MM.1S (cell line): ENCODE measurements around the gene TMEM30B.
"Not testable (repeated sequence)": the region's sequence is repeated elsewhere in the genome, so short reads cannot be mapped to it uniquely, and the experiment has no call there.

Source experiments
- DNase-seq: peaks from one replicate; pipeline ENCODE4 v3.0.0-alpha.2; 2015
- H2AFZ ChIP-seq: fragments of 300-600 bp; sonication (generic); 2 replicates; pipeline ENCODE4 v1.6.0; 2016; ENCODE audit warnings: antibody characterized with exemption, low read length
- H3F3A ChIP-seq: fragments of 300-600 bp; sonication (generic); 2 replicates; pipeline ENCODE4 v1.6.1; 2016; ENCODE audit warnings: mild to moderate bottlenecking, antibody characterized with exemption, low read length, moderate library complexity, mixed read lengths; ENCODE audit not compliant: insufficient read depth
- H3K27ac ChIP-seq: fragments of 300-600 bp; sonication (generic); 2 replicates; pipeline ENCODE4 v1.5.1; 2016; ENCODE audit warnings: mild to moderate bottlenecking, low read length
- H3K27me3 ChIP-seq: fragments of 300-600 bp; sonication (generic); replicated peaks from 2 replicates; pipeline ENCODE4 v1.6.0; 2016; ENCODE audit warnings: low read length; ENCODE audit not compliant: insufficient read depth
- H3K36me3 ChIP-seq: fragments of 300-600 bp; sonication (generic); replicated peaks from 2 replicates; pipeline ENCODE4 v1.6.1; 2016; ENCODE audit warnings: mild to moderate bottlenecking, low read length, mixed read lengths; ENCODE audit not compliant: insufficient read depth
- H3K4me1 ChIP-seq: fragments of 300-600 bp; sonication (generic); 2 replicates; pipeline ENCODE4 v1.6.1; 2016; ENCODE audit warnings: low read length, mixed read lengths
- H3K4me2 ChIP-seq: fragments of 300-600 bp; sonication (generic); 2 replicates; pipeline ENCODE4 v1.6.0; 2016; ENCODE audit warnings: low read depth, low read length
- H3K4me3 ChIP-seq: fragments of 300-600 bp; sonication (generic); 2 replicates; pipeline ENCODE4 v1.5.1; 2016; ENCODE audit warnings: low read length, mixed read lengths
- H3K79me2 ChIP-seq: fragments of 300-600 bp; sonication (generic); 2 replicates; pipeline ENCODE4 v1.6.1; 2016; ENCODE audit warnings: mixed run types, low read length, mixed read lengths
- H3K9ac ChIP-seq: fragments of 300-600 bp; sonication (generic); 2 replicates; pipeline ENCODE4 v1.6.1; 2016; ENCODE audit warnings: low read length, mixed read lengths
- H3K9me2 ChIP-seq: fragments of 300-600 bp; sonication (generic); replicated peaks from 2 replicates; pipeline ENCODE4 v1.6.1; 2016; ENCODE audit warnings: mild to moderate bottlenecking, low read length, mixed read lengths; ENCODE audit not compliant: insufficient read depth
- H3K9me3 ChIP-seq: fragments of 300-600 bp; sonication (generic); replicated peaks from 2 replicates; pipeline ENCODE4 v1.6.1; 2016; ENCODE audit warnings: mild to moderate bottlenecking, low read length, mixed read lengths; ENCODE audit not compliant: insufficient read depth
- H4K20me1 ChIP-seq: fragments of 300-600 bp; sonication (generic); 2 replicates; pipeline ENCODE4 v1.6.1; 2016; ENCODE audit warnings: mild to moderate bottlenecking, low read length, moderate library complexity, mixed read lengths; ENCODE audit not compliant: insufficient read depth
- CTCF ChIP-seq: fragments of 300-600 bp; sonication (generic); IDR thresholded peaks from 2 replicates; pipeline ENCODE4 v1.5.1; 2016; ENCODE audit warnings: antibody characterized with exemption, low read length, mixed read lengths
- EZH2 ChIP-seq: fragments of 300-600 bp; sonication (generic); optimal IDR thresholded peaks from 2 replicates; pipeline ENCODE3; 2017; ENCODE audit warnings: low read depth, mild to moderate bottlenecking, antibody characterized with exemption, low read length, mixed read lengths
- EZH2phosphoT487 ChIP-seq: fragments of 300-600 bp; sonication (generic); IDR thresholded peaks from 2 replicates; pipeline ENCODE4 v1.6.1; 2018; ENCODE audit warnings: antibody characterized with exemption, low read length

The TMEM30B gene

GRCh38 chr14:61322011-61322798 lies 41.1 kb upstream of the TMEM30B start:
- Histone ChIP-seq H3K36me3 (no peaks in the 10 kb centered on the region), H3K79me2 (no peaks in the 10 kb centered on the region), H3K27me3 (no peaks in the 10 kb centered on the region), H3K4me3 (no peak overlapping the region), H2AFZ (no peak overlapping the region), H4K20me1 (no peaks in the 10 kb centered on the region), H3K4me2 (no peak overlapping the region; the same call in 1 of the 2 replicates), H3K27ac (no peak overlapping the region), H3K9ac (no peak overlapping the region), H3F3A (no peaks in the 10 kb centered on the region), H3K9me3 (no peaks in the 10 kb centered on the region), H3K9me2 (no peaks in the 10 kb centered on the region), H3K4me1 (no peaks in the 10 kb centered on the region)
- DNase-seq, result no peak
- TF ChIP-seq EZH2phosphoT487, result no peak
- TF ChIP-seq CTCF, result no peak
- TF ChIP-seq EZH2, result no peak

GRCh38 chr14:61321385-61322010 lies 40.4 kb upstream of the TMEM30B start, which contains the start of gene PRKCH:
PRKCH (plus strand) TSS chr14:61321579; CDS start chr14:61322102, 523 bp downstream.
- TF ChIP-seq EZH2phosphoT487 (no peak), EZH2 (no peak), CTCF (no peak)
- Histone ChIP-seq H4K20me1 (no peaks in the 10 kb centered on the region), H3K9me2 (no peaks in the 10 kb centered on the region), H3K27me3 (no peaks in the 10 kb centered on the region), H3K4me3 (peak within 1 kb of the TSS; percentile 12; the same call in 1 of the 2 replicates), H3K27ac (no peak within 1 kb of the TSS), H3K4me1 (no peaks in the 10 kb centered on the region), H2AFZ (no peak within 1 kb of the TSS), H3K9me3 (no peaks in the 10 kb centered on the region), H3K79me2 (no peaks in the 10 kb centered on the region), H3K9ac (no peak within 1 kb of the TSS), H3K36me3 (no peaks in the 10 kb centered on the region), H3K4me2 (peak within 1 kb of the TSS; percentile 39; the same call in 1 of the 2 replicates), H3F3A (no peaks in the 10 kb centered on the region)
- peak; percentile 7 for DNase-seq

GRCh38 chr14:61320806-61321384 lies 39.8 kb upstream of the TMEM30B start:
- H3K27ac ChIP-seq, result no peak overlapping the region
- H3K4me3 ChIP-seq, result no peak overlapping the region; the same call in 1 of the 2 replicates
- TF ChIP-seq CTCF, result no peak
- no peak for TF ChIP-seq EZH2
- no peak for TF ChIP-seq EZH2phosphoT487
- no peak for DNase-seq
- no peaks in the 10 kb centered on the region for H3K9me2 ChIP-seq
- H3K9ac ChIP-seq, result no peak overlapping the region
- H3K27me3 ChIP-seq, result no peaks in the 10 kb centered on the region
- no peak overlapping the region; the same call in 1 of the 2 replicates for H3K4me2 ChIP-seq
- no peaks in the 10 kb centered on the region for H3K9me3 ChIP-seq
- no peaks in the 10 kb centered on the region for H4K20me1 ChIP-seq
- no peaks in the 10 kb centered on the region for H3F3A ChIP-seq
- H2AFZ ChIP-seq, result no peak overlapping the region
- no peaks in the 10 kb centered on the region for H3K4me1 ChIP-seq
- no peaks in the 10 kb centered on the region for H3K36me3 ChIP-seq
- no peaks in the 10 kb centered on the region for H3K79me2 ChIP-seq

DNA sequence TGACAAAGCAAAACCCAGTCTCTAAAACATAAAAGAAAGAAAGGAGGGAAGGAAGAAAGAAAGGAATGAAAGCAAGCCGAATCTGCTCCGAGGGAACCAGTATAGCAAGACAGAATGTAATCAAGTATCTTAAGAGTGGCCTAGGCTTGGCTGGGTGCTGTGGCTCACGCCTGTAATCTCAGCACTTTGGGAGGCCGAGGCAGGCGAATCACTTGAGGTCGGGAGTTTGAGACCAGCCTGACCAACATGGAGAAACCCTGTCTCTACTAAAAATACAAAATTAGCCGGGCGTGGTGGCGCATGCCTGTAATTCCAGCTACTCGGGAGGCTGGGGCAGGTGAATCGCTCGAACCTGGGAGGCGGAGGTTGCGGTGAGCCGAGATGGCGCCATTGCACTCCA lies 39.0 kb upstream of the TMEM30B start:
- H3K9ac ChIP-seq, H4K20me1 ChIP-seq, H3K27me3 ChIP-seq, H3F3A ChIP-seq, H3K36me3 ChIP-seq, H3K27ac ChIP-seq, DNase-seq, H3K4me3 ChIP-seq, H3K79me2 ChIP-seq, H3K4me1 ChIP-seq, H2AFZ ChIP-seq, H3K9me2 ChIP-seq, H3K9me3 ChIP-seq, H3K4me2 ChIP-seq: not testable (repeated sequence)
